ENCODE results near the gene SPATA6L. TPM values are rescaled to one million over a fixed set of nuclear protein-coding genes. Genes with fewer than 3 reads are reported as not detected.

SPATA6L gene
- total and polyA plus RNA-seq, 2 of the 4 experiments (the other 2 are of a cell fraction): 0.18 to 0.84 TPM

- Histone ChIP-seq H4K5ac (ENCODE audit: low read depth, low read length) (no peak overlapping the region), H3K14ac (replicated peaks; ENCODE audit: low read depth, low read length) (no peak overlapping the region), H2AK5ac (ENCODE audit: low read depth, low read length) (no peak overlapping the region), H4K91ac (ENCODE audit: insufficient read depth, low read depth, low read length) (no peak overlapping the region), H3K9ac (ENCODE audit: low read depth, low read length) (no peak overlapping the region), H3K27me3 (ENCODE audit: control insufficient read depth, insufficient read depth, low read length) (no peaks in the 10 kb centered on the region; the same call in 1 of the 2 replicates), H2BK20ac (ENCODE audit: low read depth, low read length) (no peak overlapping the region), H3K4me3 (ENCODE audit: insufficient read depth, low read depth, low read length) (no peak overlapping the region), H3K4me2 (ENCODE audit: low read depth, low read length) (no peak overlapping the region), H4K8ac (ENCODE audit: low read depth in 2 of 2, low read length in 2 of 2) (no peak overlapping the region), H2AFZ (replicated peaks; ENCODE audit: low read length, poor library complexity) (no peak overlapping the region), H3K27ac (ENCODE audit: insufficient read depth, low read length) (no peak overlapping the region), H3K4ac (ENCODE audit: low read depth, low read length) (no peak overlapping the region), H2AK9ac (replicated peaks; ENCODE audit: low read depth, low read length, poor library complexity) (no peak overlapping the region), H3K79me1 (ENCODE audit: low read depth in 1 of 2, low read length in 2 of 2) (no peaks in the 10 kb centered on the region), H2BK120ac (ENCODE audit: low read depth, low read length) (no peak overlapping the region), H3K18ac (ENCODE audit: low read depth, low read length) (no peak overlapping the region), H3K23ac (ENCODE audit: low read depth, low read length) (no peak overlapping the region), H3K4me1 (ENCODE audit: control insufficient read depth, insufficient read depth, low read length) (no peaks in the 10 kb centered on the region), H2BK5ac (ENCODE audit: low read depth, low read length, poor library complexity, severe bottlenecking) (no peak overlapping the region), H3K9me3 (ENCODE audit: control insufficient read depth, insufficient read depth, low read length) (no peaks in the 10 kb centered on the region), H4K20me1 (ENCODE audit: insufficient read depth, low read length) (no peaks in the 10 kb centered on the region), H3K56ac (ENCODE audit: extremely low read depth, insufficient read depth, low read length) (no peak overlapping the region), H2BK15ac (ENCODE audit: low read depth, low read length) (no peak overlapping the region), H3K9me1 (ENCODE audit: insufficient read depth, low read length) (no peaks in the 10 kb centered on the region), H3K36me3 (ENCODE audit: control insufficient read depth, insufficient read depth, low read length) (no peaks in the 10 kb centered on the region)
- in situ Hi-C loops (cut with MboI; ENCODE audit: low sequenced_read_pairs) (loop anchor here (10.0 kb wide), 1 partner anchor 259 kb away; no protein-coding TSS in a partner anchor), dilution Hi-C loops (cut with HindIII; ENCODE audit: low sequenced_read_pairs, unreplicated experiment) (no loop called here), intact Hi-C loops (cut with micrococcal nuclease) (no loop called here)
- ChIA-PET CTCF (no interaction called here), POLR2A (ENCODE audit: unreplicated experiment) (no interaction called here)
- 67% methylated on average over 1 of the region's 9 CpGs; no CpG with 5 or more reads in 1 of the 2 experiments for WGBS, 2 experiments (ENCODE audit: extremely low coverage in 2 of 2, insufficient read length in 1 of 2)
- DNase-seq (no peak), ATAC-seq (ENCODE audit: low read depth) (no peak)
- BruUV-seq (replicated peaks): no TSS peak
- TF ChIP-seq ELK1 (IDR thresholded peaks at IDR 0.05; ENCODE audit: borderline replicate concordance, low read depth, low read length) (no peak), NFE2L2 (IDR thresholded peaks at IDR 0.05; ENCODE audit: low read depth, low read length) (no peak), FOS (IDR thresholded peaks at IDR 0.05; ENCODE audit: low read depth, low read length) (no peak)
Observed at GRCh38 chr9:4654084-4654483, 12.2 kb downstream of the SPATA6L start.
